GM21390 (cell line): ENCODE results near the gene KLHDC9.

Experiments
- ATAC-seq: cut with Tn5 transposase; IDR thresholded peaks from one replicate; pipeline ENCODE4 v1.9.1; 2021; ENCODE audit not compliant: unreplicated experiment

KLHDC9 gene

GRCh38 chr1:161128591-161129420 is 30.6 kb downstream of the KLHDC9 start:
- ATAC-seq, result no peak

DNA sequence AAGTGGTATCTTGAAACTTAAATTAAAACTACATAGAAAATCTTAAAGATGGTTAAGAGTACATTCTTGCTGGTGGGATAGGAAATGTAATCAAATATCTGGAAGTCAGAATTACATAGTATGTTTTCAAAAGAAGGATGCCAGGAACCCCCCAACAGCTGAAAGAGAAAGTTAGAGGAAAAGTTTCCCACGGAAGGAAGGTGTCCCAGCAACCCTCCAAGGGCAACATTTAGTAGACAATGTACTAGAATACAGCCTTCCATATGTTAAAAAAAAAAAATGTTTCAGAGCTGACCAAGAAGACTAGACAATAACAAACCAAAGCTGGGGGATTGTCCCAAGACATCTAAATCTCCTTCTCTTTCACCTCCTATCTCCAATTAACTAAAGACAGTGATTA is 32.1 kb downstream of the KLHDC9 start:
- no peak for ATAC-seq

GRCh38 chr1:161131523-161132409 is 33.6 kb downstream of the KLHDC9 start:
- ATAC-seq, result no peak

- peak; percentile 96 for ATAC-seq
Measured at GRCh38 chr1:161132410-161133219, 34.5 kb downstream of the KLHDC9 start, which contains the start of gene DEDD. Gene DEDD (minus strand): TSS chr1:161132667. CDS start chr1:161124462, 8,205 bp downstream.

DNA sequence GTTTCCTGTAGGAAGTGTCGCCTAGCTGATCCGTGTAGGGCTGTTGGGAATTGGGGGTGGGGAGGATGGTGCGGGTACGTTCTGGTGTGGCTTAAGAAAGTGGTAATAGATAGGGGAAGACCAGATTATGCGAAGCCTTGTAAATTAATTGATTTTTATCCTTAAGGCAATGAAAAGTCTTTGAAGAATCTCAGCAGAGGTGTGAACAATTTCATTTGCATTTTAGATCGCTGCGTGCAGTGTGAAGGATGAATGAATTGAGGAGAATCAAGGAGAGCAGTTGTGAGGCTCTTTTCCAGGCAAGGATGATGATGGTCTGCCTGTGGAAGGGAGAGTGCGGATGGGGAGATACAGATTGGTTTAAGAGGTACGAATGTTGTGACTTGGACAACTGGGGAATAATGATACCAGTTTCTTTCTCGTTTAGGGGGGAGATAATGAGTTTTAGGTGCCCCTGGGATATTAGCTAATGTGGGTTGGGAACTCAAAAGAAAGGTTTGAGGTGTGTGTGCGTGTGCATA is 35.1 kb downstream of the KLHDC9 start:
- ATAC-seq, result no peak

DNA sequence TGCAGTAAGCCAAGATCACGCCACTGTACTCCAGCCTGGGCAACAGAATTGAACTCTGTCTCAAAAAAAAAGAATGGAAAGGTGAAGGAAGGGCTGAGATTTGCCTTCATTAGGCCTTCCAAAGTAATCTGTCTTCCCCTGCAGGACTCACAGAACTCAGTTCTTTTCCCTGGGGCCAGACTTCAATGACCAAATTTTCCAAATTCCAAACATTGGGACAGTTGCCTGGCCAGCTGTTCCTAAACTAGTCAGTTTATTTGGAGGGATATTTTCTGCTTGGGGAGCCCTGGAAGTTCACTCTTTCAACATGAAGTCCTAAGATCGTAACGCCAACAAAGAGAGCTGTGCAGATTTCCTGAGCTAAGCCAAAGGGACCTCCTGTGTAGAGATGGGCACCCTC is 39.7 kb downstream of the KLHDC9 start:
- no peak for ATAC-seq

DNA sequence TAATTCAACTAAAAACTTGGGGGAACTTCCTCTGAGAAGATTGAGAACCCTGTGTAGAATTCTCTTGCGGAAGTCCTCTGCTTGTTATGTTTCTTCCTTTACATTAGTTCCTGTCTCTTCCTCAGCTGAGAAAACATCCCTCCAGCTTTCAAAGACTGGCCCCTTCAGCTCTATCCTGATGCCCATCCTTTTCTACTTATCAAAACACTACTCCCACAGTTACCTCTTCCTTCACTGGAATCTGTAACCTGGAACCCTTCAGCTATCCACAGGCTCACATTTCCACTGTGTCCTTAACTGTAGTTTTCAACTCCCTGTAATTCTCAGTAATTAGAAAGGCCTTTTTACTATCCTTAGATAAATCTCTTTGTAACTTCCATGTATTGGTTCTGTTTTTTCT is 40.3 kb downstream of the KLHDC9 start:
- ATAC-seq, result no peak

DNA sequence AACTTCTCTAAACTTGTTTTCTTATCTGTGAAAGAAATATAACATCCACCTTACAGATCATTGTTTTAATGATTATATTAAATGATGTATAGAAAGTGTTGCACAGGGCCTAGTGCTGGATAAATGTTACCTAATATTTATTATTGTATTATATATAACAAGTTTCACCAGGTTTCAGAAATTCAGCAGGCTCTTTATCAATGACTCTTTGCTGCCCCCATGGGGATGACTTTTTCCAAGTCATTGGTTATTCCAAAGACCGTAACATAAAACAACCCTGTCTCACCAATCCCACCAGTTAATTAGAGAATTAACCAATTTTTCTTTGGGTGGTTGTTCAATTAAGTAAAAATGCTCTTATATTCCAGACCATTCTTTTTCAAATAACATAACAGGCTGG is 41.6 kb downstream of the KLHDC9 start:
- ATAC-seq, result no peak

- no peak for ATAC-seq
Measured at GRCh38 chr1:161140755-161141400, 42.7 kb downstream of the KLHDC9 start.

DNA sequence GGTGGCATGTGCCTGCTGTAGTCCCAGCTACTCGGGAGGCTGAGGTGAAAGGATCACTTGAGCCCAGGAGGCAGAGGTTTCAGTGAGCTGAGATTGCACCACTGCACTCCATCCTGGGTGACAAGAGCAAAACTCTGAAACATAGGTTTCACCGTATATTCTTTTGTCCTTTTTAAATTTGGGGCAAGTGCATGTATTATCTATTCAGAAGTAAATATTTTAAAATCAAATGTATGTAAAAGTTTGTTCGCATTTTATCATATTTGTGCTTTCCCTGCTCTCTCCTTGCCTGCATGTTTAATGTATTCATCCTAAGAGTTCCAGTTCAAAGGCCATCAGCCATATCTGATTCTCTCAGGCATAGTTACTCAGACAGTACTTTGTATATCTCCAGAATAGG is 47.7 kb downstream of the KLHDC9 start:
- ATAC-seq, result no peak
